Endothelial cell of umbilical vein (primary cell): ENCODE measurements around the gene DPH6. TPM values are rescaled to one million over a fixed set of nuclear protein-coding genes. Genes with fewer than 3 reads are reported as not detected.

Experiments
- BruUV-seq: library from RNA; stranded (reverse); fragments of 400-500 nt; replicated peaks from 2 replicates; lab custom pipeline; 2021; lab: Mats Ljungman, UMichigan
- CTCF ChIA-PET: fragments of 300-600, 350-600 bp; sonication (Branson Sonifier 250); formaldehyde crosslinking; loops from one replicate; lab custom pipeline; 2021; ENCODE audit warnings: antibody characterized with exemption, inconsistent platforms; lab: Charles Lee
- POLR2A ChIA-PET: fragments of 300-600, 350-600 bp; sonication (Branson Sonifier 250); formaldehyde crosslinking; loops from one replicate; lab custom pipeline; 2021; ENCODE audit warnings: antibody characterized with exemption, inconsistent platforms; lab: Charles Lee
- DNase-seq: peaks from one replicate; pipeline ENCODE4 v3.0.0-alpha.2; 2011; ENCODE audit warnings: low read depth, low spot score
- FAIRE-seq: peaks from 2 replicates; lab custom pipeline; 2011; peaks lifted over from hg19 to GRCh38; lab: Jason Lieb, UNC
- H2AFZ ChIP-seq: 2 replicates; pipeline ENCODE4 v1.6.0; 2012; ENCODE audit warnings: low read depth, low read length, control low read depth, inconsistent platforms
- H3K27ac ChIP-seq: 2 replicates; pipeline ENCODE4 v1.5.1; 2011; ENCODE audit warnings: low read depth, mild to moderate bottlenecking, control low read depth, low read length, moderate library complexity; ENCODE audit not compliant: insufficient read depth
- H3K27me3 ChIP-seq, 2 experiments: 2 replicates each; pipeline versions ENCODE4 v1.6.0 to v1.6.1; 2011; ENCODE audit warnings: low read length in 2 of 2, mixed read lengths in 1 of 2; ENCODE audit not compliant: control insufficient read depth in 2 of 2, insufficient read depth in 2 of 2
- H3K36me3 ChIP-seq, 2 experiments: 2 replicates in 1 of 2; 3 replicates in 1 of 2; pipeline ENCODE4 v1.5.1; 2011; ENCODE audit warnings: low read length in 2 of 2, mild to moderate bottlenecking in 1 of 2, moderate library complexity in 1 of 2; ENCODE audit not compliant: control insufficient read depth in 2 of 2, insufficient read depth in 2 of 2; ENCODE audit errors: extremely low read depth in 1 of 2
- H3K4me1 ChIP-seq: 3 replicates; pipeline ENCODE4 v1.5.1; 2011; ENCODE audit warnings: mild to moderate bottlenecking, low read length; ENCODE audit not compliant: control insufficient read depth, insufficient read depth; ENCODE audit errors: extremely low read depth
- H3K4me2 ChIP-seq: 2 replicates; pipeline ENCODE4 v1.6.1; 2011; ENCODE audit warnings: low read length, control low read depth, mixed read lengths; ENCODE audit not compliant: insufficient read depth
- H3K4me3 ChIP-seq, 3 experiments: fragments of 200-600 bp in 1 of 3; sonication (generic), shearing (Covaris generic) in 1 of 3; replicated peaks in 1 of 3; 2 replicates each; pipeline ENCODE4 v1.5.1; 2011 to 2016; ENCODE audit warnings: control low read depth in 3 of 3, low read length in 3 of 3, mild to moderate bottlenecking in 2 of 3, inconsistent platforms in 1 of 3, low read depth in 1 of 3, moderate library complexity in 1 of 3; ENCODE audit not compliant: insufficient read depth in 1 of 3
- H3K79me2 ChIP-seq: 2 replicates; pipeline ENCODE4 v1.6.0; 2012; ENCODE audit warnings: low read length, inconsistent platforms; ENCODE audit not compliant: control insufficient read depth, insufficient read depth
- H3K9ac ChIP-seq: replicated peaks from 2 replicates; pipeline ENCODE3; 2011; ENCODE audit warnings: low read length, control low read depth; ENCODE audit not compliant: insufficient read depth; ENCODE audit errors: extremely low read depth
- H3K9me1 ChIP-seq: replicated peaks from 3 replicates; pipeline ENCODE4 v1.6.0; 2011; ENCODE audit warnings: mild to moderate bottlenecking, low read length; ENCODE audit not compliant: control insufficient read depth, insufficient read depth; ENCODE audit errors: extremely low read depth
- H3K9me3 ChIP-seq: replicated peaks from 2 replicates; pipeline ENCODE4 v1.5.1; 2012; ENCODE audit warnings: low read length, inconsistent platforms; ENCODE audit not compliant: control insufficient read depth, insufficient read depth
- H4K20me1 ChIP-seq: replicated peaks from 2 replicates; pipeline ENCODE3; 2011; ENCODE audit warnings: mild to moderate bottlenecking, low read length; ENCODE audit not compliant: control insufficient read depth, insufficient read depth; ENCODE audit errors: extremely low read depth
- EZH2 ChIP-seq: IDR thresholded peaks from 2 replicates; pipeline ENCODE4 v1.6.1; 2012; ENCODE audit warnings: borderline replicate concordance, low read depth, mild to moderate bottlenecking, moderate library complexity, low read length, inconsistent platforms; ENCODE audit not compliant: severe bottlenecking
- FOS ChIP-seq: IDR thresholded peaks from 2 replicates; pipeline ENCODE4 v1.6.1; 2011; ENCODE audit warnings: mild to moderate bottlenecking, low read length, moderate library complexity, borderline replicate concordance; ENCODE audit not compliant: insufficient read depth
- GATA2 ChIP-seq: IDR thresholded peaks from 2 replicates; pipeline ENCODE4 v1.7.0; 2011; ENCODE audit warnings: low read depth, mild to moderate bottlenecking, moderate library complexity, mixed read lengths, low read length; ENCODE audit not compliant: insufficient read length, insufficient read depth
- JUN ChIP-seq: IDR thresholded peaks from 2 replicates; pipeline ENCODE4 v1.6.1; 2011; ENCODE audit warnings: borderline replicate concordance, low read depth; ENCODE audit not compliant: insufficient read length, insufficient read depth
- MYC ChIP-seq: IDR thresholded peaks from one replicate; pipeline ENCODE4 v1.6.1; 2011; ENCODE audit warnings: mild to moderate bottlenecking, low read depth, low read length
- POLR2A ChIP-seq: IDR thresholded peaks from 2 replicates; pipeline ENCODE4 v1.6.1; 2012; ENCODE audit warnings: low read depth, mild to moderate bottlenecking, control low read depth, low read length
- POLR2AphosphoS5 ChIP-seq: IDR thresholded peaks from 2 replicates; pipeline ENCODE4 v1.6.1; 2012; ENCODE audit warnings: low read depth, mild to moderate bottlenecking, control low read depth, low read length, moderate library complexity; ENCODE audit not compliant: insufficient read depth
- dilution Hi-C: fragments of 300-500 bp; cut with MboI; formaldehyde crosslinking; loops from one replicate; pipeline ENCODE4 v1.15.0; 2019; ENCODE audit warnings: low sequenced_read_pairs; ENCODE audit not compliant: extremely low pct_ligation_motif_present
- intact Hi-C: fragments of 100-400 bp; cut with micrococcal nuclease; formaldehyde crosslinking; loops from one replicate; pipeline ENCODE4 v1.10.0; 2022
- polyA plus RNA-seq, 4 experiments: library from polyadenylated mRNA; depleted of rRNA in 3 of 4; stranded (reverse) in 3 of 4; unstranded in 1 of 4; fragments of >200 nt; gene quantifications; 2 replicates each; pipeline versions ENCODE4 v1.2.1 to v1.2.3, GENCODE V29; 2011 to 2012; ENCODE audit warnings: missing spikeins in 1 of 4
- total RNA-seq: library from RNA; stranded (reverse); gene quantifications from 2 replicates; pipeline ENCODE4 v1.2.3, GENCODE V29; 2021
- TF ChIP-seq, protein P1 (sequence below): IDR thresholded peaks from 2 replicates; pipeline ENCODE4 v1.6.1; 2011; ENCODE audit not compliant: insufficient read depth, insufficient read length
- TF ChIP-seq, protein P2 (sequence below), 2 donors: IDR thresholded peaks; 1 replicate in 1 of 2; 2 replicates in 1 of 2; pipeline ENCODE4 v1.5.1; 2011; ENCODE audit warnings: low read length in 2 of 2, mild to moderate bottlenecking in 2 of 2, moderate library complexity in 2 of 2, control low read depth in 1 of 2, inconsistent platforms in 1 of 2, low read depth in 1 of 2; ENCODE audit not compliant: insufficient read depth in 1 of 2; ENCODE audit errors: extremely low read depth in 1 of 2

Gene DPH6
- total and polyA plus RNA-seq, 2 donors (not counting 3 experiments of a cell fraction or from before 2014, with no cell fraction given): 4.6 to 10.1 TPM

DNA sequence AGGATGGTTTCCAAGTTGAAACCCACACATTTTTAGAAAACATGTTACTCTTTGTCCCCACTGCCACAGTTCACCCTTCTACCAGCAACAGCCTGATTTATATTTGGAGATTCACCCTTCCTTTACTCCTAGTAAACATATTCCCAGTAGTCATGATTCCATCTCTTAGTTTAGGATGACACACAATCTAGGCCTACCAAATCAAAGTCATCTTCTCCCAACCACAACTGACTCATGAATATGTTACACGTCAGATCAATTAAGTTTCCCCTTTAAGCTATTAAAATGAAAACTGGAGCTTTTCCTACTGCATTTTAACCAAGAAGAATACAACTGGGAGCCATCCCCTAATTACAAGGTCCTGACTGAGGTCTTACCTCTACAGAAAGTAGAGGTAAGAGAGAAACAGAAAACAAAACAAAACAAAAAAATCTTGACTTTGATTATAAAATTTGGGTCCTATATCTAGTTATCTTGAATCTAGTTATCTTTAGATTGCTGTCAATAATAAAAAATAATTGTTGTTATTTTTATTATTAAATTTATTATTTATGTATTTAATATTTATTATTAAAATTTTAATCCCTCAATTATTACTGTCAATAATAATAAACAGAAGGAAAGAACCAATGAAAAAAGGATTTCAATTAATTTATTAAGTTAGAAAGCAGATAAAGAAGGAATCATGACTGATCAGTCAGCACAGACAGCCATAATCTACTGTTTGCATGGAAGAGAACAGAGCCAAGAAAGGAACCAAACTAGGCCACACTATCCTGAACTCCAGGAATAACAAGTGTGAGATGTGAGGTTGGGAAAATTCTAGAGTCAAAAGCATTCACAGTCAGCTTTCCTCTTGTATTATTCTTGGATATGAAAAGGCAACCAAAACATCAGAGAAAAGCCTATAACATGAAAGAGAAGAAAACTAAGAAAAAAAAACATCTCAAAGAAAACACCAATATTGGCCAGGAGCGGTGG lies 12.5 kb downstream of the DPH6 start:
- Histone ChIP-seq H3K9me3 (no peaks in the 10 kb centered on the region), H3K79me2 (no peaks in the 10 kb centered on the region), H3K4me2 (no peak overlapping the region), H3K9ac (no peak overlapping the region), H3K4me3 (no peak overlapping the region), H3K36me3 (no peaks in the 10 kb centered on the region), H3K27ac (no peak overlapping the region), H3K4me1 (no peaks in the 10 kb centered on the region), H3K27me3 (no peaks in the 10 kb centered on the region), H2AFZ (no peak overlapping the region), H3K9me1 (no peaks in the 10 kb centered on the region), H4K20me1 (no peaks in the 10 kb centered on the region)
- no TSS peak for BruUV-seq
- TF ChIP-seq FOS (no peak), POLR2AphosphoS5 (no peak), MYC (no peak), JUN (no peak), POLR2A (no peak), GATA2 (no peak), EZH2 (no peak)
- TF ChIP-seq, protein P1, sequence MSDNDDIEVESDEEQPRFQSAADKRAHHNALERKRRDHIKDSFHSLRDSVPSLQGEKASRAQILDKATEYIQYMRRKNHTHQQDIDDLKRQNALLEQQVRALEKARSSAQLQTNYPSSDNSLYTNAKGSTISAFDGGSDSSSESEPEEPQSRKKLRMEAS: no peak
- TF ChIP-seq, protein P2, sequence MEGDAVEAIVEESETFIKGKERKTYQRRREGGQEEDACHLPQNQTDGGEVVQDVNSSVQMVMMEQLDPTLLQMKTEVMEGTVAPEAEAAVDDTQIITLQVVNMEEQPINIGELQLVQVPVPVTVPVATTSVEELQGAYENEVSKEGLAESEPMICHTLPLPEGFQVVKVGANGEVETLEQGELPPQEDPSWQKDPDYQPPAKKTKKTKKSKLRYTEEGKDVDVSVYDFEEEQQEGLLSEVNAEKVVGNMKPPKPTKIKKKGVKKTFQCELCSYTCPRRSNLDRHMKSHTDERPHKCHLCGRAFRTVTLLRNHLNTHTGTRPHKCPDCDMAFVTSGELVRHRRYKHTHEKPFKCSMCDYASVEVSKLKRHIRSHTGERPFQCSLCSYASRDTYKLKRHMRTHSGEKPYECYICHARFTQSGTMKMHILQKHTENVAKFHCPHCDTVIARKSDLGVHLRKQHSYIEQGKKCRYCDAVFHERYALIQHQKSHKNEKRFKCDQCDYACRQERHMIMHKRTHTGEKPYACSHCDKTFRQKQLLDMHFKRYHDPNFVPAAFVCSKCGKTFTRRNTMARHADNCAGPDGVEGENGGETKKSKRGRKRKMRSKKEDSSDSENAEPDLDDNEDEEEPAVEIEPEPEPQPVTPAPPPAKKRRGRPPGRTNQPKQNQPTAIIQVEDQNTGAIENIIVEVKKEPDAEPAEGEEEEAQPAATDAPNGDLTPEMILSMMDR (IDR thresholded peaks at IDR 0.05; ENCODE audit: extremely low read depth in 1 of 2, insufficient read depth in 1 of 2, low read depth in 1 of 2, low read length in 2 of 2): no peak
- ChIA-PET CTCF (interaction anchor here (1.6 kb wide), 1 partner anchor 11 kb away, joined by 3 read pairs; no protein-coding TSS in a partner anchor), POLR2A (no interaction called here)
- dilution Hi-C loops: no loop called here
- intact Hi-C loops: no loop called here
- FAIRE-seq (peak; percentile 50), DNase-seq (no peak)
